NB4 (cell line): ENCODE results near the gene ICAM2.

ENCODE experiments used
- CTCF ChIP-seq: IDR thresholded peaks from one replicate; pipeline ENCODE4 v1.5.1; 2012; ENCODE audit warnings: low read depth, low read length
- POLR2A ChIP-seq: IDR thresholded peaks from 2 replicates; pipeline ENCODE4 v1.6.1; 2011; ENCODE audit warnings: mild to moderate bottlenecking; ENCODE audit not compliant: insufficient read length; ENCODE audit errors: extremely low read depth

GRCh38 chr17:63999680-64000531 lies 20.5 kb downstream of the ICAM2 start:
- TF ChIP-seq CTCF (no peak), POLR2A (no peak)
